ENCODE results near the gene ZBTB45.

- TF ChIP-seq CTCF (IDR thresholded peaks at IDR 0.05) (no peak), POLR2A (IDR thresholded peaks at IDR 0.05) (no peak)
Measured at GRCh38 chr19:58521651-58522050, 2.0 kb upstream of the ZBTB45 start.

Measured in thyroid gland (tissue), 4 donors.